Suppressor macrophage (primary cell): ENCODE measurements around the gene NRAP.

ENCODE experiments used
- DNase-seq, 4 experiments: peaks; one replicate each; pipeline ENCODE4 v3.0.0-alpha.2; 2020 to 2022

NRAP gene

DNA sequence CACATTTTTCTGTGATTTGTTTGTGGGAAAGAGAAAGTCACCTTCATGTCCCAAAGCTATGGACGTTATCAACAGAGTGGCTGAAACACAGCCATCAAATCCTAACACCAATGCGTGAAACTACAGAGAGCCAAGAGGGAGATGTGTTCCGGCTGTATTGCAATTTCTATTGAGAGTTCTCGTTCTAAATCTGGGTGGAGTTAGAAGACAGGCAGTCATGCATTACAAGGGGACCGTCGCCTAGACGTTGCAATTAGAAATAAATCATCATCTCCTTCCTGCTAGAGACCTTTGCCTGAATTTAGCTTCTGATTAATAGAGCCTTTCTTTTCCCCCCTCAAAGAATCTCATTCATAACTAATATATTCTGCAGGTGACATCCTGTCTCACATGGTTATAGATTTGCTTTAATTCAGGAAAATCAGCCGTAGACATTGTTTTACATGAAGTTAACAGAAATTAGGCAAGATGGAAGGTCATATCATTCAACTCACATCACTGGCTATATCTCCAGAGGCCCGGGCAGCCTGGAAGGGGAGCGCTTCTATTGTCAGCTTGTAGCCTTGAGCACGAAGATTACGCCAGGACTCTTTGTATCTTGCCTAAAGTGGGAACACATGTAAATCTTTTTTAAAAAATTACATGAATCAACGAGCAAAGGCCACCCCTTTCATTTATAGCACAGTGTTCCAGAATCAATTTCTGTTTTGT, 58.4 kb downstream of the NRAP start:
- no peak for DNase-seq

DNA sequence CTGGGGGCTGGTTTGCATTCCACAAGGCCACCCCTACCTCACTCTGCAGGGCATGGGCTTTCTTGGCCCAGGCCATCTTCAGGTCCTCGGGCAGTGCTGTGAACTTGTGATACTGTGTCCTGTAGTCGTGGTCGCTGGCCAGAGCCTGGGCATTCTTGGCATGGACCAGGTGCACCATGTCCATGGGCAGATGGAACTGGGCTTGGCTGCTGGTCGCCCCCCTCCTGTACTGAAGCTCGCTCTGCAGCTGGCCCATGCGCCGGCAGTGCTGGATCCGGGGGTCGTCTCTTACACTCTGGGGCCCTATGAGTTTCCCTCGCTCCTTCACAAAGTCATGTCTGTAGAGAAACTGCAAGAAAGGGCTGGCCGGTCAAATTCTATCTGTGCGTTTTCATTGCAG, 59.3 kb downstream of the NRAP start:
- DNase-seq: no peak

DNA sequence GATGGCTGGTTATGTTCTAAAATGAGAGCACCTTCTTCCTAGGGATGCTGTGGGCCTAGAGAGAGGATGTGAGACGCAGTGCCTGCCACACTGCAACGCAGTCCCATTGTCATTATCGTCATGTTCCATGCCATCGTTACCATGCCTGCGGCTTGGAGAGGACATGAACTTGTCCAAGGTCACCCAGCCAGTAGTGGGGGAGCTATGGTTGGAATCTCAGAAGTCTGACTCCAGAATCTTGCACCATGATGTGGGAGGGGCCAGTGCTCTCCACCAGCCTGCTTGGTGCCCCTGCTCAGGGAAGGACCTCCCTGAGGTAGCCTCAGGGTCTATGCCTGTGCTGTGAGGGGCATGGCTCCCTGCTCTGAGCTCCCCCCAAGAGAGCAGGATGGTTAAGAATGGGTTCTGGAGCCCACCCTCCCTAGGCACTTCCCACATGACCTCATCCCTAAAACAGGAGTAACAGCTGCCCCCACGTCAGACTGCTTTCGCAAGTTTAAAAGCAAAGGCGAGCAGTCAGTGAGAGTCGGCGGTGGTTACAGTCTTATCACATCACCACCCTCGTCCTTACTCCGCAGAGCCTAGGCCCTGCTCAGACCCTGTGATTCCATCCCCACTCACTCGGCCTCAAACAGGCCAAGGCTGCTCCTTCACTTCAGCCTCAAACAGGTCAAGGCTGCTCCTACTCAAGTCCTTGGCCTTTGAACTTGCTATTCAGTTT, 60.6 kb downstream of the NRAP start:
- peak in 2 of 4 experiments; percentile 8 to 25 for DNase-seq

DNA sequence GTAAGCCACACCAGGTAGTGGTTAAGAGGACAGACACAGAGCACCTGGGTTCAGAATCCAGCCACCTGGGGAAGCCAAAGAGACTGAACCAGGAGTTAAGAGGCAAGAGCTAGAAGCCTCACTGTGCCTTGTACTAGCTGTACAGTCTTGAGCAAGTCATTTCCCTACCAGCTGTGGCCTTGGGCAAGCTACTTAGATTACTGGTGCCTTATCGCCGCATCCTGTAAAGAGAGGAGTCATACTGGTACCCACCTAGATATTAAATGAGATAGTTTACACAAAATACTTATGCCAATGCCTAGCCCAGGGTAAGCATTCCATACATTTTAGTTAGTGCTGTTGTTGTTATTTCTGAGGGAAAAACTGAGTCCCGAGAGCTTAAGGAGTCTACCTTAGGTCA, 63.3 kb downstream of the NRAP start:
- DNase-seq: no peak

DNA sequence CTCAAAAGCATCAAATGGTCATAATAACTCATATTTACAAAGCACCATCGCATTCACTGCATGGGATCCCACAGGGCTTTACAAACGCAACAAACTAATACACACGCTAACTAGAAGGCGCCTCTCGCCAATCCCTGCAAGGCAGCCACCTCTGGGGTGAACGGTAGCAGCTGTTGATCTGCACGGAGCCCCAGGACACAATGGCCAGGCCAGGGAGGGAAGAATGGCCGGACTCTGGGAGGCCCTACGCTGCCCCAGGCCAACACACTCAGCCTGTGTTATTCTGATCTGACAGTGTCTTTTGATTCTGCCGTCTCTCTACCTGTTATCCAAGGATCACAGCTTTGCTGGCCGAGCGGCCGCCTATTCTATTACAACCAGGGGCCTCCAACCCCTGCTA, 69.2 kb downstream of the NRAP start:
- no peak for DNase-seq

DNA sequence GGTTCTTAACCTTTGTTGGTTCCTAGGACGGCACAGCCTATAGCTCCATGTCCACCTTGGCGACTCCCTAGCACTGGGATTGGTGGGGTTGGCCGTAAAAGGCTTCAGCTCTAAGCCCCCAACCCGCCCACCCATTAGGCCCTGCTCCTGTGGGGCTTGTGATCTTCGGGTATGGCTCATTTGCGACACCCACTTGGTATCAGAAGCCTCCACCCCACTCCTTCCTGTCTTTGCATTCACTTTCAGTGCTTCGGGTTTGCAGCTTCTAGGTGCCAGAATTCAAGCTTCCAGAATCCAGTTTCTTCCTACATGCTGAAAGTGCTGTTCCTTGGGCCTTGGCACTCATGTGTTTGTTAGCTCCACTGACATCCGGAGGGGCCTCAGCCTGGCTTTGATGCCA, 71.5 kb downstream of the NRAP start:
- no peak for DNase-seq

DNA sequence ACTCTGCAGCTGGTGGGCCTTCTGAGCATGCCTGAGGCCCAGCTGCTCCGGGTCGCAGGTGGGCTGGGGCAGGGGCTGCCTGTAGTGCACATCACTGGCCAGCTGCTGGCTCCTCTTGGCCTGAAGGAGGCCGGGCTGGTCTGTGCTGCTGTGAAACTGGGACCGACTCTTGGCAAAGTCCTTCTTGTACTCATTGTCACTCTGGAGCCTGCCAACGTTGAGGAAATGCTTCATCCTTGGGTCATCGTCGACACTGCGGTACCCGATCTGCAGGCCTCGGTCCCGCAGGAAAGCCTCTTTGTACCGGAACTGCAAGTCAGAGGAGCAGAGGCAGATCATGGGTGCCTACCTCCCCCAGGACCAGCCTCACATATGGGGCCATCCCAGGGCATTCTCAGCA, 73.3 kb downstream of the NRAP start:
- DNase-seq: no peak

DNA sequence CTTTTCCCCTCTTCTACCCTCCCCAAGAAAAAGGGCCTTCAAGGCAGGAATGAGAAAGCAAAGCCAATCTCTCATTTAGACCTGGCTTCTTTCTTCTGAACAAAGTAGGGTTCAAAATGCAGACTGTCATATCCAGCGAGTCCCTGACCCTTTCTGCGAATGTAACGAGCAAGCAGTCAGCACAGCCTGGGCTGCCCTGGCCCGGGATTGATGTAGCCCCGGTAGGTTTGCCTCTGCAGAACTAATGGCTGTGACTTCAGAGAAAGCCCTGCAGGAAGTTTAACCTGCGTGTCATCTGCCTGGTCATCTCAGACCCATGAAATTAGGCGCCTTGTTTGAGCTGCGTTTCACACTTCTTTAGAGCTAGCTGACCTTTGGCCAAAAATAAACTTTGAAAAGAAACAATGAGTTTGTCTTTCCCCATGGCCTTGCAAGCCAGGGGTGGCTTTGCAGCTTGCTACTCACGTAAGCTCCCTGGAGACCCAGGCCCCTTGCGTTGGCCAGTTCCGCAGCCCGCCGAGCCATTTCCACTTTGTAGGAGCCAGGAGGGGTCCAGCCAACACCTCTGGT, 74.6 kb downstream of the NRAP start:
- DNase-seq: no peak

DNA sequence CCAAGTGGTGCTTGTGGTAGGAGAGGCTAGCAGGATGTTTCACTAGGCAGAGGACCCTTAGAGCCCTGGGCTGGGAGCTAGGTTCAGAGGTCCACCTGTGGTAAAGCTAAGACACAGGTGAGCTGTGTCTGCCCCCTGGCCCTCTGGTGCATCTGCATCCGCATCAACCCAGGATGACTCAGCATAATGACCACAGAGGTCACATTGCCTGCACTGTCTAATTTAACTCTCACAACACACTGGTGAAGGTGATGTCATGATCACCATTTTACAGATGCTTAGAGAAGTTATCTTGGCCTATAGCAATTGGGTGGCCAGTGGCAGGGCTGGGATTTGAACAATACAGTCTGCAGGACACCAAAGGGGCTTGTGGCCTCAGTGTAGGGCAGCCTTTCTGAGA, 77.9 kb downstream of the NRAP start:
- peak; percentile 3 to 25 (median 18) for DNase-seq

DNA sequence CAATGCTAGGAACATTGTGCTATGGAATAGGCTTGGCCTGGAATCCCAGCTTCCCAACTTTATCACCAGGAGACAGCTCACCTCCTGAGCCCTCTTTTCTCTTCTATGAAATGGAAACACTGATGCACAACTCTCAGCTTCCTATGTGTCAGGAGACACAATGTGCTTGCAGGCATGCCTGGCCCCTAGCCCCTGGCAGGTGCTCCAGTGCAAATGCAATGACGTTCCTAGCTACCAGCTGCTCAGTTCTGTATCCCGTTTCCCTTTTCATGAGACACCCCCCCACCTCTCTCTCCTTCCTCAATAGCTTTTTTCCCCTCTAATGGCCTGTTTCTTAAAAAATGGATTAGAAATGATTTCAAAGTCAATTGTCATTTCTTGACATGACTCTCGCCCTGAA, 80.3 kb downstream of the NRAP start:
- DNase-seq: no peak

DNA sequence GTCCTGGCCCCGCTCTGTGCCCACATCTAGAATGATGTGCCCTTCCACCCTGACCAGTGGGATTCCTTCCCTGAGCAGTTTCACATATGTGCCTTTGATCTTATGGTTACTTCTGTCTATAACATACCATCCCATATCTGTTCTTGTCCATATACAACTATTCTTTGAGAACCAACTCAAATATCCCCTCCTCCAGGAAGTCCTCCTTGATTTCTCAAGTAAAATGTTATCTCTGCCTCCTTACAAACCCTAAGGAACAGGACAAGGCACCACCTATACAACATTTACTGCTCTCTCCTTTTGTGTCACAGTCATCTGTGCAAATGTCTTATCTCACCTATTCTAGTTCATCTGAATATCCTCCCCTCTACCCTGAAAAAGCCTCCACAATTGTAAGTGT, 82.7 kb downstream of the NRAP start:
- DNase-seq: no peak

DNA sequence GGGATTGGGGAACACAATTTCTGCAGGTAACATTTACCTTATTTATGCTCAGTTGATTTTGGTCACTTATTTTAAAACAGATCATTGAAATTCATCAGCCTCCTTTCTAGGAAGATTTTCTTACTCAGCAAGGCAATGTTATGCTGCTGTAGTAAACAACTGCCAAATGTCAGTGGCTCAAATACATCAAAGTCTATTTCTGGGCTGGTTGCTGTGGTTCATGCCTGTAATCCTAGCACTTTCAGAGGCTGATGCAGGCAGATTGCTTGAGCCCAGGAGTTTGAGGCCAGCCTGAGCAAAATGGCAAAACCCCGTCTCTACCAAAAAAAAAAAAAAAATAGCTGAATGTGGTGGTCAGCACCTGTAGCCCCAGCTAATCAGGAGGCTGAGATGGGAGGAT, 85.1 kb downstream of the NRAP start:
- no peak for DNase-seq

DNA sequence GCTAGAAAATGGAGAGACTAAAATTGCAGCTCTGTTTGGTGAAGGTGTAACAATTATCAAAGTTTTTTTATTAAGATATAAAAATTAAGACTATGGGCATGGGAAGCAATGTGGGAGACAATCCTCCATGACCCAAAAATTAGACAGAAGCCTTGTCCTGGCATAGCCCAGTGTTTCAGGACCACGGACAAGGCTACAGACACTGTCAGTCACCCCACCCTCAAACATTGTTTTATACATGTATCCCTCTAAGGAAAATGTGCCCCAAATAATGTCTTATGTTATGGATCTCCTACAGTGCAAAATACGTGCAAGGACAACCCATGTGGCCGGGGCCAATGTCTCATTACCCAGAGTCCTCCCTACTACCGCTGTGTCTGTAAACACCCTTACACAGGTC, 87.0 kb downstream of the NRAP start:
- DNase-seq: peak; percentile 21 to 57 (median 44)

DNA sequence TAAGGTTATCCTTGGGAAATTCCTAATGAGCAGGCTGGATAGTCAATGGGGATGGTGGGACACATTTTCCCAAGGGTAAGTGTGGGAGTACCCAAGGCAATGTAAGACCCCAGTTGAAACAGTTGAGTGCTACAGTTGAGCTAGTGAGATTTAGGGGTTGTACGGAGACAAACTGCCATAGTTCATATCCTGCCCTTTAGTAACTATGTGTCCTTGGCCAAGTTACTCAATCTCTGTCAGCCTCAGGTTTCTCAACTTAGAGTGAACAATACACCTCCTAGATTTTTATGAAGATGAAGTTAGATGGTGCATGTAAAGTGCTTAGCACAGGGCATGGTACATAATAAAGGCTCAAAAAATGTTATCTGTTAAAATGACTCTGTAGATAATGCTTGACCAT, 90.5 kb downstream of the NRAP start:
- no peak for DNase-seq

DNA sequence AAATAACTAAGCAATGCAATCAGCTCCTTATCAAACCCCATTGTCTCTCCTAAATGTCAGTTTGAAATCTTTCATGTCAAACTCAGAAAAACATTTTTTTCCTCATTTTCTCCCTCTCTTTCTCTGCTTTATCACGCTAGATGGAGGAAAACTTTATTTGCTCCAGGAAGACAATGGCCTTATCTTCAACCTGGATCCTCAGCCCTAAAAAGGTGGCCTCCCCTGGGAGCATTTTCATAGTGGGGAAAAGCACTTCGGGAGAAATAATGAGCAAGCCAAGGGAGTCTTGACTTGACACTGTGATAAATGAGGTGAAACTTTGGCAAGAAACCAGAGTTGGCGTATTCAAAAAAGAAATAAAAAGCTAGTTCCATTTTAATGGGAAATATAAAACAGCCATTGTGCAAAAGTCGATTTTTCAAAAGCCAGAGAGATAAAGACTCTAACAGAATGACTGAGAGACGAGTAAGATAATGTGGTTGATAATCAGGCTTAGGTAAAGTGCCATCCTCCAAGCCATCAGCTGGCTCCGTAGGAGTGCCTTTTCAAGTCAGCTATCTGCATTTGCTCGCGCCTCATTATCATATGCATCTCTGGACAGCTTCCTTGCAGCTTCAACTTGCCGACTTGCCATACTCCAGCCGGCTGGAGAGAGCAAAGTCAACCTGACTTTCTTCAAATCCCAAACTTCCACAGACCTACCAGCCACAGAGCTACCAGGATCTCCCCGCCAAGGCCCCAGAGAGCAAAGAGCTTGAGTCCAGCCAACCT, 91.1 kb downstream of the NRAP start:
- DNase-seq: no peak

DNA sequence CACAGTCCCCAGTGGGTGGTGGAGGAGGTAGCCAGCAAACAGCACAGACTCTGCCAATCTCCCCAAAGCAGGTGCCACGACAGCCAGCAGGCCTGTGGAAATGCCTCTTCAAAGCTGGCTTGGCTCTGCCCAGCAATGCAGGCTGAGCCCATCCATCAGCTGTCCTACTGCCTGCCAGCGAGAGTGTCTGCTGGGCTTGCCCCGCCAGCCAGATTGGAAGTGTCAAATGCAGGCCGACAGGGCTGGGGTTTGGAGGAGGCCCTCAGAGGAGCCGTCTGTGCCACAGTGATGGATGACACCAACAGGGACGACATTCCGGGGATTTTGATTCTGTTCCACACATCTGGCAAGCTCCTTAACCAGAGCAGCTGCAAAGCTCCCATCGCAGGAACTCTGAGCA, 94.3 kb downstream of the NRAP start:
- DNase-seq: no peak

DNA sequence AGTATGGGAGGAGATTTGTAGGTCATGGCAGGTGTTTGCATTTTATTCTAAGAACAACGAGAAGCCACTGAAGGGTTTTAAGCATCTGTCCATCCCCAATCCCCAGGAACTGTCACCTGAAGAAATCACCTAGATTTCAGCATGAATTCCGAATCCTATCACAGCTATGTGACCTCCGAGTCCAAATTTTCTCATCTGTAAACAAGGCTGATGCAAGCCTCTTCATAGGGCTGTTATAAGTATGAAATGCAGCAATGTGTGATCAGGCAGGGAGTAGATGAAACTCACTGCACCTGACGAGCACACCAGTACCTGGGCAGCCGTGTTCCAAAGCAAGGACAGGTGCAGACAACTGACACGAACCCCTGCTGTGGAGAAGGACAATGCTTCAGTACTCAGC, 97.0 kb downstream of the NRAP start:
- no peak for DNase-seq

DNA sequence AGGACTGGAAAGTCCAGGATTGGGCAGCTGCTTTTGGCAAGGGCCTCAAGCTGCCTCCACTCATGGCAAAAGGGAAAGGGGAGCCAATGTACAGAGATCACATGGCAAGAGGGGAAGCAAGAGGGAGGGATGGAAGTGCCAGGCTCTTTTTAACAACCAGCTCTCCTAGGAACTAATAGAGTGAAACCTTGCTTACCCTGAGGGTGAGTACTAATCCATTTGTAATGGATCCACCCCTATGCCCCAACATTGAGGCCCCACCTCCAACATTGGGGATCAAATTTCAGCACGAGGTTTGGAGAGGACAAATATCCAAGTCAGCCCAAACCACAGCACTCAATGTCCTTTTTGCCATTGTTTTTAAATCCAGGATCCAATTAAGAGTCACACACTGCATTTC, 98.5 kb downstream of the NRAP start:
- DNase-seq: no peak

DNA sequence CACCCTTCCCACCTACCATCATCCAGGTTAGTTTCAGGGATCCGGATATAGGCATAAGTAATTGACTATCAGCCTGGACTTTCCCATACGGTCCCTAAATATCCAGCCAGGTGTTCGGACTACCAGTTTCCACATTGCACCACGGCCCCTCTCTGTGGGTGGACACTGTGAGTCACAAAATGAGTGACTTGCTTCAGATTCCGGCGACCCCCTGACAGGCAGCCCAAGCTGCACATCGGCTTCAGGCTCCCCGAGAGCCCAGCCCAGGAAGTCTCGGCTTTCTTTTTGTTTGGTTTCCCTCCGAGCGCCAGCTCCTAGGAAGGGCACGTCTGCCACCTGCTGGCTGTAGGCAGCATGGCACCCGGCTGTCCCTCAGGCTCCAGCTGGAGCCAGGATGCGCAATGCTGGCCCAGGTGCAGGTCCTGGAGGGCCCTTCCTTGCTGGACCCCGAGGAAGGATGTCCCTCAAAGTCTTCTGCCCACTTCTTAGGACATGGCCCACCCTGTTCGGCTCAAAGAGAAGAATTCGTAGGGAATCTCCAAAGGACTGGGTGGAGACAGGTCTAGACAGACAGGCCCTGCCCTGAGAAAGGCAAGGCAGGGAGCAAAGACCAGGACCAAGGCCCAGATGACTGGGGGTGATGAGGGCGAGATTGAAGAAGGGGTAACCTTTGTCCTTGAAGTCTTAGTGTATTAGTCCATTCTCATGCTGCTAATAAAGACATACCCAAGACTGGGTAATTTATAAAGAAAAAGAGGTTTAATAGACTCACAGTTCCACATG, 100.3 kb downstream of the NRAP start:
- peak; percentile 78 to 88 (median 86) for DNase-seq

DNA sequence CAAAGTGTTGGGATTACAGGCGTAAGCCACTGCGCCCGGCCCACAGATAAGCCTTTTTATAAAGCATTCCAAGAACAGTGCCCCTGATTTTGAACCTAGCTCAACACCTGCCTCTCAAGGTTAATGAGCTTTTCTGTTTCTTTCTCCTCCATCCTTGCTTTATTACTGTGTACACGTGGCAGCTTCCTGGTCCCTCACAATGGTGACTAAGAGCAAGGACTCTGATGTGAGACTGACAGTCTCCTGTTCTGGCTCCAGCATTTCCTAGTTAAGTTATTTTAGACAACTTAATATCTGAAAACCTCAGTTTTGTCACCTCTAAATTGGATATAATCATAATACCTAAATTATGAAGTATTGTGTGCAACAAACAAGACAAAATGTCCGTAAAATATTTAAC, 101.1 kb downstream of the NRAP start:
- no peak for DNase-seq

DNA sequence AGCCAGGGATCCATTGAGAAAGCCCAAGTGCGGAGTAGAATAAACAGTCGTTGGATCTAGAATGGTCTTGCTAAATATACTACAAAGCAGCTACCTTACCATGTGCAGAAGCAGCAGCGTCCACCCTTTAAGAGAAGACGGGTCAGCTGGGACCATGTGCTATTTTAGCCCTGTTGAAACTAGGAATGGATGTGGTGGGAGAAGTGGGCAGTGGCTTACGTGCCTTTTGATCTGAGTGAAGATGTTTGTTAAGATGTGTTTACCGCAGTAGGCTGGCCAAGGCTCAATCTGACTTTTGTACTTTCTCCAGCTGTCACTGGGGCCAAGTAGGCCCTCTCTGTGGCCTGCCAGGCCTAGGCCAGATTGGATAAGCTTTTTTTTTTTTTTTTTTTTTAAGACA, 101.8 kb downstream of the NRAP start:
- DNase-seq: no peak

DNA sequence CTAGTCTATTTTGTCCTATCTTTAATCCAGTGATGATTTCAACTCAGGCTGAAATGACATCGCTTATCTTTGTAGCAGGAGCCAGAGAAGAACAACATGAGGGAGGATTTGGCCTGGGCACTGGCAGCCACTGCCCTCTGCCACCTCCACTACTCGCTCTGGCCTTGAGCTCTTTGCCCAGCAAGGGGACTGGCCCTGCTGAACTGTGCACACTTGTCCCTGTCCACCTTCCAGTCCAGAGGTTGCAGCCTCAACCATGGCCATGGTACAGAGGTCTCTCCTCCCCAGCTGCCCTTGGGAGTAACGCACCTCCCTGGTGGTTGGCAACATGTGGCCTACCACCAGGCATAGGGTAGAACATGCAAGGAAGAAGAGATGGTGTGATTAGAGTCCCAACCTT, 102.6 kb downstream of the NRAP start:
- no peak for DNase-seq

DNA sequence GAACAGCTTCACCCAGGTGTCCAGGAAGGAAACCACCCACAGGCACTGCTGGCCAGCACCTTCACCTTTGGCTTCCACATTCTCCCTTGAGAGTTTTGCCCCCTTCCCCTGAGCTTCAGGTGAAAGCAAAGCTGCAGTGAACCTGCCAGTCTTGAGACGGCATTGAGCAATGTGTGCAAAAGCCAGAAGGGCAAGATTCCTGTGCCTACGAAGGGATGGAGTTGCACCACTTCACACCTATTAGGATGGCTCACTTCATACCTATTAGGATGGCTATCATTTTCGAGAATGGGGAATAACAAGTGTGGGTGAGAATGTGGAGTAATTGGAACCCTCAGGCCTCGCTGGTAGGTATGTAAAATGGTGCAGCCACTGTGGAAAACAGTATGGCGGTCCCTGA, 103.8 kb downstream of the NRAP start:
- no peak for DNase-seq
